Measurements from ENCODE around the gene EIF3A.

DNA sequence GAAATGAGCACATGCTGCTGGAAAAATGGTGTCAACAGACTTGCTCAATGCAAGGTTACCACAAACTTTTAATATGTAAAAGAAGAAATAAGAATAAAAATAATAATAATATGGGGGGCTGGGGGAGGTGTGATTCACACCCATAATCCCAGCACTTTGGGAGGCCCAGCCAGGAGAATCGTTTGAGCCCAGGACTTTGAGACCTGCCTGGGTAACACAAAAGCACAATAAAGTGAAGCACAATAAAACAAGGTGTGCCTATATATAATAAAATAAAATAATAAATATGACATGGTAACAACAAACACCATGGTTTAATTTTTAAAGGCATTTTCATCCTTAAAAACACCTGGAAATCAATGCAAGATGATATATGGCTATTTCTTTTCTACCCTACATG, 25.1 kb downstream of the EIF3A start:
- TF ChIP-seq CTCF (conservative IDR thresholded peaks at IDR 0.05 in 1 of 2, IDR thresholded peaks at IDR 0.05 in 1 of 2; ENCODE audit: low read depth in 1 of 2, low read length in 2 of 2) (no peak), EZH2 (IDR thresholded peaks at IDR 0.05; ENCODE audit: low read length, missing control alignments) (no peak)

Data from fibroblast of lung (primary cell).